Choroid plexus epithelial cell (primary cell): ENCODE results near the gene RIC3.

Source experiments
- DNase-seq: peaks from one replicate; pipeline ENCODE4 v3.0.0-alpha.2; 2010; ENCODE audit warnings: low read depth
- H3K4me3 ChIP-seq: 2 replicates; pipeline ENCODE4 v1.5.1; 2011; ENCODE audit warnings: low read depth, mild to moderate bottlenecking, control low read depth, low read length, moderate library complexity
- CTCF ChIP-seq: conservative IDR thresholded peaks from 2 replicates; pipeline ENCODE4 v1.5.1; 2011; ENCODE audit warnings: low read depth, mild to moderate bottlenecking, control low read depth, inconsistent platforms, low read length, moderate library complexity

Gene RIC3

GRCh38 chr11:8207080-8208000 is 38.5 kb upstream of the RIC3 start:
- DNase-seq, result no peak
- no peak for TF ChIP-seq CTCF
- no peak overlapping the region for H3K4me3 ChIP-seq

GRCh38 chr11:8206251-8207079 is 37.6 kb upstream of the RIC3 start:
- H3K4me3 ChIP-seq, result no peak overlapping the region
- no peak for DNase-seq
- no peak for TF ChIP-seq CTCF

GRCh38 chr11:8205566-8205965 is 36.7 kb upstream of the RIC3 start:
- TF ChIP-seq CTCF, result no peak
- no peak overlapping the region for H3K4me3 ChIP-seq
- DNase-seq, result no peak

- no peak overlapping the region for H3K4me3 ChIP-seq
- no peak for TF ChIP-seq CTCF
- no peak for DNase-seq
Observed at GRCh38 chr11:8204596-8204995, 35.8 kb upstream of the RIC3 start.

- no peak overlapping the region for H3K4me3 ChIP-seq
- TF ChIP-seq CTCF, result no peak
- DNase-seq, result no peak
Observed at GRCh38 chr11:8204025-8204424, 35.2 kb upstream of the RIC3 start.

- H3K4me3 ChIP-seq, result no peak overlapping the region
- DNase-seq, result no peak
- TF ChIP-seq CTCF, result no peak
Observed at GRCh38 chr11:8203414-8203715, 34.5 kb upstream of the RIC3 start.
